Activated T-helper 9 cell treated with anti-CD3 and anti-CD28 coated beads, Interleukin-2, amount 50 U/mL, for 16 hours (primary cell): ENCODE data around the gene RPUSD2.
A peak's percentile ranks its signal among the peaks of the same experiment; 100 is the strongest.

ENCODE experiments used
- DNase-seq: peaks from one replicate; pipeline ENCODE4 v3.0.0-alpha.2; 2020; ENCODE audit warnings: low read depth

The RPUSD2 gene, protein sequence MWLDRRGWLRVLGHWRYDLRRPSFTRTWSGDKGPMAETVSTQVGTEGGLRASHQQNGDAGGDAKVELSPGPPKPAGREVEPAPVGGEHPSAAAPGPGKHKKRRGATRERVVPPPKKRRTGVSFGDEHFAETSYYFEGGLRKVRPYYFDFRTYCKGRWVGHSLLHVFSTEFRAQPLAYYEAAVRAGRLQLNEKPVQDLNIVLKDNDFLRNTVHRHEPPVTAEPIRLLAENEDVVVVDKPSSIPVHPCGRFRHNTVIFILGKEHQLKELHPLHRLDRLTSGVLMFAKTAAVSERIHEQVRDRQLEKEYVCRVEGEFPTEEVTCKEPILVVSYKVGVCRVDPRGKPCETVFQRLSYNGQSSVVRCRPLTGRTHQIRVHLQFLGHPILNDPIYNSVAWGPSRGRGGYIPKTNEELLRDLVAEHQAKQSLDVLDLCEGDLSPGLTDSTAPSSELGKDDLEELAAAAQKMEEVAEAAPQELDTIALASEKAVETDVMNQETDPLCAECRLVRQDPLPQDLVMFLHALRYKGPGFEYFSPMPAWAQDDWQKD

DNA sequence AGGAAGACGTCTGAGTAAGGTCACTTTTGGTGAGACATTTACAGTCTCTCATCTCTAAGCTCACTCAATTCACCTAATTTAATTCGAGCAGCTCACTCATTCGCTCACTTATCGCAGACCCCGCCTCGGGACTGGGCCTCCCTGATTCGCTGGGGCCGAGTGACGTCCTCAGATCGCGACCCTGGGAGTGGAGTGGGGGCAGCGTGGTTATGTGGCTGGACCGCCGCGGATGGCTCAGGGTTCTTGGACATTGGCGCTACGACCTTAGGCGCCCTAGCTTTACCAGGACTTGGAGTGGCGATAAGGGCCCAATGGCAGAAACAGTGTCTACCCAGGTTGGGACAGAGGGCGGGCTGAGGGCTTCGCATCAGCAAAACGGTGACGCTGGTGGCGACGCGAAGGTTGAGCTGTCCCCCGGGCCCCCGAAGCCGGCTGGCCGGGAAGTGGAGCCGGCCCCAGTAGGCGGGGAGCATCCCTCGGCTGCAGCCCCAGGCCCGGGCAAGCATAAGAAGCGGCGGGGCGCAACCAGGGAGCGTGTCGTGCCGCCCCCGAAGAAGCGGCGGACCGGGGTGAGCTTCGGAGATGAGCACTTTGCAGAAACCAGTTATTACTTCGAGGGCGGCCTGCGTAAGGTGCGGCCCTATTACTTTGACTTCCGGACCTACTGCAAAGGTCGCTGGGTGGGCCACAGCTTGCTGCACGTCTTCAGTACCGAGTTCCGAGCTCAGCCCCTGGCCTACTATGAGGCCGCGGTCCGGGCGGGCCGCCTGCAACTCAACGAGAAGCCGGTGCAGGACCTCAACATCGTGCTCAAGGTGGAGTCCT is at the start of gene RPUSD2:
Gene RPUSD2 (plus strand): TSS at position 171 of the 825 bp plus-strand sequence. CDS start 39 bp downstream, at position 210.
- peak; percentile 85 for DNase-seq

GRCh38 chr15:40523611-40524010 is 45.5 kb upstream of the RPUSD2 start:
- DNase-seq = no peak

DNA sequence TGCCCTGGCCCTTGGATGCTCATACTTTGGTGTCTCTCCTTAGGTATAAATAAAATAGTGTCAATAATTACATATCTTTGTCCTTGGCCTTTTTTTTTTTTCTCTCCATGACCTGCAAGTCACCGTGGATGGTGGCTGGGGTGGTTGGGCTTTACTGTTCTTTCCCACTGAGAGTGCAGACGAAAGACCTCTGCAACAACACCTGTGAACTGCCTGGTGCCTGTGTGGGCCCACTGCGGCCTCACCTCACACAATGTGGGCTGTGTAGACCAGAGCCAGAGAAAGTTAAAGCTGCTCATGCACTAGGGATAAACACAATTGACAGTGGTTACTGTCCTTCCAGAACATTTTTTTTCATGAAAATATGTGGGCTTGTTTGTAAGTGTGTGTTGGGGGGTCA is 43.2 kb upstream of the RPUSD2 start:
- no peak for DNase-seq

GRCh38 chr15:40528801-40529200 is 40.3 kb upstream of the RPUSD2 start:
- DNase-seq = no peak

DNA sequence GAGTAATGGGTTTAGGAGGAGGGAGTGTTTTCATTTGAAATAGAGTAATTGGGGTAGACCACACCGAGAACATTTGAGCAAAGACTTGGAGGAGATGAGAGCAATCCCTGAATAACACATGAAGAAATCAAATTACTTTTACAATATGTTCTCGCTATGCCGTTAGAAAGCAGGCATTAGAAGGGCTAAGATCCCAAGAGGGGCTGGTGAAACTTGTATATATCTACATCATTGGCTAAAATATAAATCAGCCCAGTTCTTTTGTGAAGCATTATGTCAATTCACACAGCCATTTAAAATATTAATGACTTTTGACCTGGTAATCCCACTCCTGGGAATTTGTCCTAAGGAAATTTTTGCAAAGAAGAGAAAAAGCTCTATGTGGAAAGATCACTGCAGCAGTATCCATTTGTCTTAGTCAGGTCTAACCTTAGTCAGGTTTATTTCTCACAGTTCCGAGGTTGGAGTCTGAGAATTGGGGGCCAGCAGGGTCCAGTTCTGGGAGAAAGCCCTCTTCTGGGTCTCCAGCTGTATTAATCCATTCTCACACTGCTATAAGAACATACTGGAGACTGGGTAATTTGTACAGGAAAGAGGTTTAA is 35.2 kb upstream of the RPUSD2 start:
- no peak for DNase-seq

DNA sequence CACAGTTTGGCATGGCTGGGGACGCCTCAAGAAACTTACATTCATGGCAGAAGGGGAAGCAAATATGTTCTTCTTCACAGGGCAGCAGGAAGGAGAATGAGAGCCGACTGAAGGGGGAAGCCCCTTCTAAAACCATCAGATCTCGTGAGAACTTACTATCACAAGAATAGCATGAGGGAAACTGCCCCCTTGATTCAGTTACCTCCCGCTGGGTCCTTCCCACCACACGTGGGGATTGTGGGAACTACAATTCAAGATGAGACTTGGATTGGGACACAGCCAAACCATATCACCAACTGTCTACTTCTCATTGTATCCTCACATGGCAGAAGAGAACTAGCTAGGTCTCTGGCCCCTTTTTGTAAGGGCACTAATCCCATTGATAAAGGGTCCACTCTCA is 34.7 kb upstream of the RPUSD2 start:
- no peak for DNase-seq

- no peak for DNase-seq
Observed at GRCh38 chr15:40536501-40536900, 32.6 kb upstream of the RPUSD2 start.

DNA sequence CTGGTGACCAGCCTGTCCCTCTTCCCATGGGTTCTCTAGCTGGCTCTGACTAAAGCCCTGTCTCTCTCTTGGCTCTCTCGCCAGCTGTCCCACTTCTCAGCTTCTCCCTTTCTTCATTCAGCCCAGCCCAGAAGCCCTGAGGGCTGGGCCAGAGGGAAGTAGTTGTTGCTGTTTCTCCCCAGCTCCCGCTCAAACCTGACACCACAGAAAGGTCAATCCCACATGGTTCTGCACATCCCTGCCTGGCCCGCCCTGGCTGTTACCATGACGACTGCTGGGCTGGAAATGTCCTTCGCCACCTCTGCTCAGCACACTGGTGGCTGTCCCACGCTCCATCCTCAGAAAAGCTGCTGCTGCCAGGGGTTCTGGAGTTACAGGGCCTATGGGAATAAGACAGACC is 30.1 kb upstream of the RPUSD2 start:
- DNase-seq = no peak

GRCh38 chr15:40543082-40543481 is 26.0 kb upstream of the RPUSD2 start:
- no peak for DNase-seq

DNA sequence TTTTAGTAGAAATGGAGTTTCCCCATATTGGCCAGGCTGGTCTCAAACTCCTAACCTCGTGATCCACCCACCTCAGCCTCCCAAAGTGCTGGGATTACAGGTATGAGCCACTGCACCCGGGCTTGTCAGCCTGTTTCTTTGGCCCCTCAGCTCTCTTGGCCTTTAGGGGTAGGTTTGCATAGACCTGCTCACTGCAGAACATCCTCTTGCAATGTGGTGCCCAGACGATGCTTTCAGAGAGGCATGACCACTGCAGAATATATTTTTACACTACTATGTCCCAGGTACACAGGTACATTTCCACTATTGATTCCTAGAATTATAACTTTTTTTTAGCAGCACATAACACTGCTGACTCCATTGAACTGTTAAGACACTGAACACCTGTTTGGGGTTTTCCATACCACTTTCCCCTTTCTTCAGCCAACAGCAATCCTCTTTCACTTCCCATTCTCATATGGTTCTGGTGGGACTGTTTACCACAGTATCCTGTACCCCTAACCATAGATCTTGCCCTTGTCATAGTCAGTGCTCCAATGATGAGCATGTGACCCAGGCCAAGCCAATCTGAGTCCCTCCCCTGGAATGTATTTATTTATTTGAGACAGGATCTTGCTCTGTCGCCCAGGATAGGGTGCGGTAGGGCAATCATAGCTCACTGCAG is 25.3 kb upstream of the RPUSD2 start:
- no peak for DNase-seq

GRCh38 chr15:40545457-40545856 is 23.6 kb upstream of the RPUSD2 start:
- no peak for DNase-seq

DNA sequence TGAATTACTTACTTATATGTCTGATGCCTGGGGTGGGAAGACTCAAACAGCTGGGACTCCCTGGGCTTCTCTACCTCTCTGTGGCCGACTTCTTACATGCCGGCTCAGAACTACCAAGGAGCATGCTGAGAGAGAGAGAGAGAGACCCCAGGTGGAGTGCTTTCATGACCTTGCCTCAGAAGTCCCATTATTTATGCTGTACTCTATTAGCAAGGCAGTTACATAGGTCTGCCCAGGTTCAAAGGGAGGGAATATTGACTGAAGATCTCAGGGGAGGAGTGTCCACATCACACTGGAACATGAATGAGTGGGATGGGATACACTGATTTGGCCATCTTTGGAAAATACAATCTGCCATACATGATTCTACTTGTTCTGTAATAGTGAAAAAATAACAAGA is 20.5 kb upstream of the RPUSD2 start:
- no peak for DNase-seq

DNA sequence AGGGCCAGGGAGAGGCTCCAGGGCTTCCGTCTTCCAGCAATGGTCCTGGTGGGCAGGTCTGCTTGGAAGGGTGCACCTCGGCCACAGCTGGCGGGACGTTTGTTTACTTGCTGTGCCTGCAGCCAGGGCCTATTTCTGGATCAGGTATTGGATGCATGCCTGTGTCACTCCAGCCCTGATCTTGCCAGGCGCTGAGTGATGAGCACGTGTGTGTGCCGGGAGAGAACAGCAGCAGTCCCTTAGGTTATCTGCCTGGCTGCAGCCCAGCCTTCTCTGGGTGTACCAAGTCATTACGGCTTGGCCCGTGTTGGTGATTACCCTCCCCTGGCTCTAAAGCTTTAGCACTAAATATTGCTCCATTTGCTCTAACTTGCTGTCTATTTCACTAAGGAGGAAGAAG is 19.2 kb upstream of the RPUSD2 start:
- DNase-seq = no peak

DNA sequence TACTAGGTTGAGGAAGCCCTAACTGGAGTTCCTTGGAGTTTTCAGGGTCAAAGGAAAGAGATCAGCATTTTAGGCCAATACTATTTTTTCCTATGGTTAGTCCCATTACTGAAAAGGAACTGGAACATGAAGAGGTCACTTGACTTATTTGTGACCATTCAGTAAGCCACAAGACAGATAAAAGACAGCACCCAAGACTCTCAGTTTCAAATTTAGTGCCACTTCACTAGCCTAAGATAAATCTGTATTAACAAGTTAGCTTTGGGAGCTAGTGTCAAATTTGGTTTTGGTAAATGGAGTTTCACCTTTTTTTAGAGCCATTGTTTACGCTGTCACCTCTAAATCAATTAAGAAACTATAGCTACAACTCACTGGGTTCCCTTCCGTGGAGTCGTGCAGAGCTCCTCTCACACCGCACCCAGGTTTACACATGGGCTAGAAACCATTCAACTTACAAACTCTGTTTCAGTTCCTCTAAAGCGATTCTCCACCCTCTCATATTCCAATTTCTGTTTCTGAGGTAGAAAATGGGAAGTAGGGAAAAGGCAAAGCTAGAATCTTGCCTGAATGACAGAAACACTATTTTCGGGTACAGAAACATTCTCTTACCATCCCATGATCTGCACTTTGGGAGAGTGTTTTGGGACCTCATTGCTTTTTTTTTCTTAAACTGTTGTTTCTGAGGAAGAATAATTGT is 18.6 kb upstream of the RPUSD2 start:
- no peak for DNase-seq

GRCh38 chr15:40554161-40554525 is 15.0 kb upstream of the RPUSD2 start:
- DNase-seq = no peak

DNA sequence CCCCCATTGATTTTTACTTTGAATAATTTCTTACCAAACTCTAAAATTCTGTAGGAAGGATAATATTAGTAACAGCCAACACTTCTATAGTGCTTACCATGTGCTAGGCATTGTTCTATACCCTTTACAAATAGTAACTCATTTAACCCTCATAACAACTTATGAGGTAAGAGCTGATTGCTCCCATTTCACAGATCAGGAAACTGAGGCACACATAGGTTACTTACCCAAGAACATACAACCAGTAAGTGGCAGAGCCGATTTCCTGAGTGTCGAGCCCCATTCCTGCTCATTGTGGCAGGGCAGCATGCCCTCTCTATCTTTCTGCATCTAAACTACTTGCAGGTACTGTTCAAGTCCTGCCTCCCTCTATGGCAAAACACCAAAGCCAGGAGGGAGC is 13.2 kb upstream of the RPUSD2 start:
- no peak for DNase-seq

DNA sequence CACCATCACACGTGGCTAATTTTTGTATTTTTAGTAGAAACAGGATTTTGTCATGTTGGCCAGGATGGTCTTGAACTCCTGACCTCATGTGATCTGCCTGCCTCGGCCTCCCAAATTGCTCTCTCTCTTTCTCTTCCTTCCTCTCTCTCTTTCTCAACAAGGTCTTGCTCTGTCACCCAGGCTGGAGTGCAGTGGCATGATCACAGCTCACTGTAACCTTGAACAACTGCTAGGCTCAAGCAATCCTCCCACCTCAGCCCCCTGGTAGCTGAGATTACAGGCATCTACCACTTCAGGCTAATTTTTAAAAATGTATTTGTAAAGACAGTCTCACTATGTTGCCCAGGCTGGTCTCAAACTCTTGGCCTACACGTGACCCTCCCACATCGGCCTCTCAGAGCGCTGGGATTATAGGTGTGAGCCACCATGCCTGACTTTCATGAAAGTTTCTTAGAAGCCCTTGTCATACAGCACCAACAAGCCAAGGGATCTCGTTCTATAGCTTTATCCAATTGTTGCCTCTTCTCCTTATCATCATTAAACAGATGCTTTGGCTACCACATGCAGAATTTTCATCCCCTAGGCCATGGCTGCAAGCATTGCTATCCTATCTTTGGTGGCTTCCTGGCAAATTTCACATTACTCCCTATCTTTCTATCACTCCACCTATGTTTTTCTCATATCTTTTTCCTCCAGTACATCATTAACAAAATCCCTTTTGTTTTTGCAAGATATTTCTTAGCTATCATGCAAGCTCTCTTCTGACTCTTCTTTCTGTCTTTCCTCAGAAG is 10.0 kb upstream of the RPUSD2 start:
- DNase-seq = no peak

DNA sequence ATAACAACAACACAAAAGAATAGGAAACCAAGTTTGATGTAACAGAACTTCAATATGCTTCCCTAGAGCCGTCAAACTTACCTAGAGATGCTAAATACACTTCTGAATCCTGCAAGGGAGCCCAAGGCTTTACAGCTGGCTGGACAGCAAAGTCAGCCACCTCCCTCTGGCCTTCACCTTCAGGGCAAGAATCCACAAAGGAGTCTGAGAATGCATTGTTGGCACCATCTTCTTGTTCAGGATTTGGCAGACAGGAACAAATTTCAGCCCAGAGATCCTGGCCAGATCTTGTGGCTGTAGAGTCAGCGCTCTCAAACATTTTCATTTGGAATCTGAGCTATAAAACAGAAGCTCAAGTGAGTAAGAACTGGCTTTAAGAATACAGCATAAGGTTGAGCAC is 6.4 kb upstream of the RPUSD2 start:
- no peak for DNase-seq

DNA sequence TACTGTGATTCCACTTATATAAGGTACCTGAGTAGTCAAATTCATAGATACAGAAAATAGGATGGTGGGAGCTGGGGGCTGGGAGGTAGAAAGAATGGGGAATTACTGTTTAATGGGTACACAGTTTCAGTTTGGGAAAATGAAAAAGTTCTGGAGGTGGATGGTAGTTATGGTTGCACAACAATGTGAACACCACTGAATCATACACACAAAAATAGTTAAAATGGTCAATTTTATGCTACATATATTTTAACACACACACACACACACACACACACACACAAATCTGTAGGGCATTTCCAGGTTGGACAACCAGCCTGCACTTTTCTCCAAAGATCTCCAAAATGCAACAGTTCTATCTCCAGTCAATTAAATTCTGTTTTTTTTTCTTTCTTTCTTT is 5.7 kb upstream of the RPUSD2 start:
- DNase-seq = no peak

DNA sequence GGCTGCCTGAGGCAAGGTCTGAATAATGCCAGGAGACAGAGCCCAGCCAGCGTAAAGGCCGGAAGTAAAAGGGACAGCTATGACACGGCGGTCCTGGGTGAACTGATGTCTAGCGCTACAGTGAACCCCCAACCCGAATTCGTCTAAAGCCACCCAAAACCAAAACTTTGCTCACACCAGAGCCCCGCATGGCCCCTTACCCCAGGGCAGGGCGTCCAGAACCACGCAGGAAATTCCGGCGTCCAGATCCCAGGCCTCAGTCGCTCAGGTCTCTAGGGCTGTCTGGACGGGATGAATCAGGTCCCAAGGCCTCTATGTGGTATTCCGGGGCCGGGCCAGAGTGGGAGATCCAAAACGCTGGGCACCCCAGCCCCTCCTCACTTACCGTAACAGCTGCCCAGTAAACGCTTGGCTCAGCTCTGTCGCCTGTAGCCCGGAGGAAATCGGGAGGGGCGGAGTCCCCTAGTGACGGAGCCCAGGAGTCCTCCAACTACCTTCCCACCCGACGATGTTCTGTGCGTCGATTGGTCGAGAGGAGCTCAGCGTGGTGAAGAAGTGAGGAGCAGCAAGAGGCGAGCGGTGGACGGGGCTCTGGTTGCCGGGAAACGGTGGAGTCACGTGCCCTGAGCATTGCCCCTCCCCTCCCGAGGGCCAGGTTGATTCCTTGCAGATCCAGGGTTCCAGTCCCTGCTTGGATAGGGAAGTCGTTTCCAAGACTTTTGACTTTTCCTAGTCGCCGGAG is 4.3 kb upstream of the RPUSD2 start, which contains the start of gene CCDC32:
Gene CCDC32 (minus strand): TSS at position 452 of the 742 bp plus-strand sequence. CDS start 2,027 bp downstream, outside the sequence.
- peak; percentile 91 for DNase-seq
